ENCODE results near the gene ACIN1. TPM values are rescaled to one million over a fixed set of nuclear protein-coding genes. Genes with fewer than 3 reads are reported as not detected.
"Not testable (repeated sequence)": the region's sequence is repeated elsewhere in the genome, so short reads cannot be mapped to it uniquely, and the experiment has no call there.

The ACIN1 gene
- total RNA-seq, 1 donor from 2014 or later, result 67.8 TPM

DNA sequence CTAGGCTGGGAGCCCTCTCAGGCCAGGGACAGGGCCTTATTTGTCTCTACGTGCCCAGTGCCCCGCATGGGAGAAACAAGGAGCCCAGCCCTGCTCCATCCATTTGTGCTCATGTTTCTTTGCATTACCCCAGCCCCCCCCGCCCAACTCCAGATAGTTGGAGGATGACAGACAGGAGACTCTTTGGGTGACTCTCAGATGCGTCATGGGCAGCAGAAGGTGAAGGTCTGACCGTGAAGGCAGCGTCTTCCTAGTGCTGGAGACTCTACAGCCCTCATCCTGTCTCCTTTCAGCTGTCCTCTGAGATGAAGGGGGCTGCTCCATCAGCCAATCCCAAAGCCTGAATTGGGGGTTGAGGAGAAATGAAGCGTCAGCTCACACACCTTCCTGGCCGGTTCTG, 53.2 kb downstream of the ACIN1 start:
- no peak for DNase-seq

DNA sequence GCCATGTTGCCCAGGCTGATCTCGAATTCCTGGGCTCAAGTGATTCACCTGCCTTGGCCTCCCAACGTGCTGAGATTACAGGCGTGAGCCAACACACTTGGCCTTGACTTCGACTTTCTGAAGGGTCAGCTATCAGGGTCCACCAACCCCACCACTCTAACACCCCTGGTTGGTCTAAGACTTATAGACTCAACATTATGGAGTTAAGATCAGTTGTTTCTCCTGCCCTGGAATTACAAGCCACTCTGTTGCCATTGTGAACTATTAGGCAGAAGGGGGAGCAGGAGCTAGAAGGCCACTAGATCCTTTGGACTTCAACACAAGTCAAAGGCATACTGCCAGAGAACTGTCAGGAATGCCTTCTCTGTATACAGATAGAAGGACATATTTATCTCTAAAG, 54.8 kb downstream of the ACIN1 start:
- DNase-seq, result no peak

DNA sequence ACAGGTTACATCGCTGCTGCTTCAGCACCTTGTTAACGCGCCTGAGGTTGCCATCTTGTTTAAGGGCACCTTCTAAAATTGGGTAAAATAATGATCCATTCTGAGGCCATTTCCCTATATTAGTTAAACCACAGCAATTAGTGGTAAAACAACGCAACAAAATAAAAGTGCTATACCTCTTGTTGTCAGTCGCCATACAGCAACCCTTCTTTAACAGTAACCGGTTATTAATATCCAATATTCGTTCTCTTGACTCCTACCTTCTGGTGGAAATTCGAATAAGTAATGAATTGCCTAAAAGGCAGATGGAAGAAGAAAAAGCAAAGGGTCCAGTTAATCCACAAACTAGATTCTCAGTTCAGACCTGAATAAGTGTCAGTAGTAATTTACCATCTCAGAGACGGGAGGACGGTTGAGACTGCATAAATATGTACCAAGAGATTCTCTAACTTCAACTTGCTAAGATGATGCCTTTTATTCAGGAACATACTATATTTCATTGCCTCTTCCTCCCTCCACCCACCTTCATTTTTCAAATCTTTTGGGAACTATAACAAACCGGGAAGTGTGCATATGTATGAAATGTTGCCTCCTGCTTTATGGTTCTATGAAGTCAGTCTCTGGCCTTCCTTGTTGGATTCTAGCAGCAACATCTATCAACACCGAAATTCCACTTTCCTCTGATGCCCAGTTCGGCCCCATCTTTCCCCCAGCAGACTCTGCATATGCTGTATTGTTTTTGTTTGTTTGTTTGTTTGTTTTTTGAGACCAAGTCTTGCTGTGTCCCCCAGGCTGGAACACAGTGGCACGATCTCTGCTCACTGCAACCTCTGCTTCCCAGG, 59.4 kb downstream of the ACIN1 start:
- no peak for DNase-seq

DNA sequence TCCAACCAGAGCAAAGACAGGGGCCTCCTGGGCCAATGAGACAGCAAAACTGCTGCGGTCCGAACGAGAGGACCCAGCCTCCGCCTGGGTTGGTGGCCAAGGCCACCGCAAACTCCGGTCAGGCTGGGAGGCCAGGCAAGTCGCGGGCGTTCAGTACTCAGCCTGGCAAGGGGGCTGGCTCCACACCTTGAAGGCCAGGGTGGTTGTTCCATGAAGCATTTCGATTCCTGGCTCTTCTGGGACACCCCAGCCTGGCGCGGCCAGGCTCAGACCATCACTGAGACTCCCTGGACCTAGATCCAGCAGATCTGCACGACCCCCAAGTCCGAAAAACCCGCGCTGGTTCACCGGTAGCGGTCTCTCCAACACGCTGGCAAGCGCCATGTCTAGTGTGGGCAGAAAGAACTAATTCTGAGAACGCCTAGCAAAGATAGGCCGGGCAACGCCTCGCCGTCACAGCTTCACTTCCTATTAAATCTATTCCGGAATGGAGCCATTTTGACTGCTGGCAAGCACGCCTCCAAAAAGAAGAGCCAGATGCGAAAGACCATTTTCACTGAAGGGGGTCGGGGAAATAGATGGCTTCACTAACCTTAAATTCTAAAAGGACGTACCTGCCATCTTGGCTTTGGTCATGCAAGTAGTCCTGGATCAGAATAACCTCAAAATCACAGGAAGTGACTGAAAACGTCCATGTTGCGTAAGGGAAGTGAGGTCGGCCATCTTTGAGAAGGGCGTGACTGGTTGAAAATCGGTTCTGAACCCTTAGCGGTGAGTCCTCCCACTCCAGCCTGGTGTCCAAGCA, 60.2 kb downstream of the ACIN1 start, which contains the start of gene PSMB5:
PSMB5 (minus strand) TSS at position 403 of the 805 bp plus-strand sequence; CDS start at position 384, 19 bp downstream.
- DNase-seq, result no peak

DNA sequence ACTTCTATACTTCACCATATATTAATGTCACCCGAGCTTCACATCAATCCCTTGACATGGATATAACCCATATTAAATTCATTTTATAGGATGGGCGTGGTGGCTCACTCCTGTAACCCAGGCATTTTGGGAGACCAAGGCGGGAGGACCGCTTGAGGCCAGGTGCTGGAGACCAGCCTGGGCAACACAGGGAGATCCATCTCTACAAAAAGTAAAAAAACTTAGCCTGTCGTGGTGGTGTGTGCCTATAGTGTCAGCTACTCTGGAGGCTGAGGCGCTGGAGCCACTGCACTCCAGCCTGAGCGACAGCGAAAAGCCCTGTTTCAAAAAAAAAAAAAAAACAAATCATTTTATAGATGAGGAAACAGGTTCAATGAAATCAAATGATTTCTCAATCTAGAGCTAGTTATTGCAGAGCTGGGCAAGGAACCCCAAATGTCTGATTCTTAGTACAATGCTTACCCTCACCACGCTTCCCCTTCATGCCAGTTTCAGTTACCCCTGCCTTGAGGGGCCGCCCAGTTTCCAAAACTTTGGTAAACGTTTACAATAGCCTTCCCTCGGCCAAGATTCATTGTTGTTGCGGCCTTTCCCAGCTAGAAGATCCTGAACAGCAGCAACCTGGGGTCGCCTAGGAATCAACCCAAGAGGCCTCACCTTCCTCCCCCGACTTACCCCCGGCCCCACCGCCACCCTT, 61.0 kb downstream of the ACIN1 start:
- no peak for DNase-seq

DNA sequence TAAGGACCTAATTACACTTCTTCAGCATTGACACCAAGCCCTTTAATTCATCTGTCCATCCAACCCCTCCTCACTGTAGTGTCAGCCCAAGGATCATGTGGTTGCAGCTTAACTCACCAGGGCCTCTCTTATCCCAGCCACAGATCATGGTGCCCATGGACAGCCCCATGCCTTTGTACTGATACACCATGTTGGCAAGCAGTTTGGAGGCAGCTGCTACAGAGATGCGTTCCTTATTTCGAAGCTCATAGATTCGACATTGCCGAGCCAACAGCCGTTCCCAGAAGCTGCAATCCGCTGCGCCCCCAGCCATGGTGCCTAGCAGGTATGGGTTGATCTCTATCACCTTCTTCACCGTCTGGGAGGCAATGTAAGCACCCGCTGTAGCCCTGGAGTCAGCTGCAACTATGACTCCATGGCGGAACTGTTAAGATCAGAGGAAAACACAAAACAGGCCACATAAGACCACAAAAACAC, 61.6 kb downstream of the ACIN1 start:
- DNase-seq, result no peak

DNA sequence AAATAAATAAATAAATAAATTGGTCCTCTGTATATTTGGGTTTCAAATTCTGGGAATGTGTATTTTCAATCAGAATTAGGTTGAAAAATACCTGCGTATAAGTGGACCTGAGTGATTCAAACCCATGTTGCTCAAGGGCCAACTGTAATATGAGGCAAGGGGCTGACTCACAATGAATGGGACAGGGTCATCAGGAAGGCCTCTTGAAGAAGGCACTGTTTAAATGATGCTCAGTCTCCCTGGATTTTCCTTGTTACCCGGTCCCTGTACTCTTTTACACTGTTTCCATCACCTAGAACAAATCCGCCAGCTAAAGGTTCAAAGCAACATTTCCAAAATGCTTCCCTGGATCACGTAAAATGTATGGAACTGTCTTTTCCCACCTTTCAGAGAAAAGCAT, 64.0 kb downstream of the ACIN1 start:
- no peak for DNase-seq

DNA sequence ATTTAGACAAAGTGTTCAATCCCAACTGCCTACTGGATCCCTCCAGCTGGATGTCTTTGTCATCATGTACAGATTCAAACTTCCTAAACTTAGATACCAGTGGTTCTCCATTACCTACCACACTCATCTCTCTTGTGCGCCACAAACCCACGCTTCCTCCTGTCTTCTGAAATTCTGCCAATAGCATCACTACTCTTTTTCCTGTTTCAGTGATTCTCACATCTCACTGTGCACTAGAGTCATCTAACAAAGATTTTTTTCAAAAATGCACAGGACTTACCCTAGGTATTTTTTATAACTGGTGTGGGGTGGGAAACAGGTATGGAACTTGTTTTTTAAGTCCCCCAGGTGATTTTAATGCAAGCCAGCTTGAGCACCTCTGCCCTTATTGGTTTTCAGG, 66.1 kb downstream of the ACIN1 start:
- DNase-seq, result no peak

DNA sequence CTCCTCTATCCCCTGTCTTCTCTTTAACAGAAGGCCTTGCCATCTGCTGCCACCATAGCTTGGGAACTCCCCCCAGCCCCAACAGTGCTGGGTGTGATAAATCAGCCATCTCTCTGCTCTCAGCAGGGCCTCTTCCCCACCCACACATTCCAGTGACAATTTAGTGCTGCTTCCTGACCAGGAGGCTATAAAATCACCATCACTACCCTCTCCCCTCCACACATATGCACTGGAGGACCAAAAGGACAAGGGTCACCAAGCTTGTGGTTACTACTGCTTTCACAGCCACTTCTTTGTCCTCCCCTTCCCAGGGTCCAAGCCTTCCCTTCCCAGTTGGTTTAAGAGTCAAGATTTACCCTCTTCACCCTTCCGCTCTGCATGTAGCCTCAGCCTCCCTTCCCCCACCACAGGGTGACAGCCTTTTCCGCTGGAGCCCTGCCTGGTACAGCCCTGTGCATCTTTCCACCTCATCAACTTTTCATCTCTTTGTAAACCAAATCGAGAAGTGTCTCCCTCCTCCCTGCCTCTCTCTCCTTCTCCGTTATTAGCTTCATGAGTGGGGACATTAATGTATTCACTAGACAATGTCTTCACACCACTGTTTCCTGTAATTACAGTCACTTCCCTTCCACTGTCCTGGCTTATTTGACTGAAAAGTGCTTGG, 69.7 kb downstream of the ACIN1 start:
- no peak for DNase-seq

DNA sequence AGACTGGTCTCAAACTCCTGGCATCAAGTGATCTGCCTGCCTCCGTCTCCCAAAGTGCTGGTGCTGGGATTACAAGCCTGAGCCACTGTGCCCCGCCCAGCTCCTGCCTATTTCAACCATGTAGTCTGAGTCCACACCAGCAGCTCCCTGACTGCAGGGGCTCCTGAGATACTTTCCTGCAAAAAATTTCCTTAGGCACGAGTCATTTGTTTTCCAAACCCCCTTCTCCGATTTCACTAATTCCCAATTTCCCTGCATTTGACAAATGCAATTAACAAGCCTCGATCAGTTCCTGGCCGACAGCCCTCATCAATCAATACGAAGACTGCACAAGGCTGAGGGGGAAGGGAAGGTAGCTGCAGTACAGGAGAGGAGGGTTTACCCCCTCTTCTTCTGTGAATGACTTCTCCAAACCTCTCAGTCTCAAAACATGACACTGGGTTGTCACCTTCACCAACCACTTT, 70.3 kb downstream of the ACIN1 start:
- DNase-seq, result no peak

DNA sequence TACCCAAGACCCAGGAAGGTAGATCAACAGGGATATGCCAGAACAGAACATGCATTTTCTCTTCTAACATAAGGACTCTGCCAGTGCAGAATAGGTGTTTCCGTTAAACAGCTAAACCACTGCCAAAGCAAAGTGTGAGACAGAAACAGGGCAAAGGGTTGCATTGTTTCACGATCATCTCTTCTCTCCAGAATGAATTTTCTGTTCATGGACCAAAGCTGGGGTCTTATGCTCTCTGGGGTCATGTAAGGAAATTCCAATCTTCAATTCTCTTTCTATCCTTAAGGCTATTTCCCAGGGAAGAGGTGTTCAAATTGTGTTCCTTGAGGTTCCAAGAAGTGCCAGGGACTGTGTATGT, 71.2 kb downstream of the ACIN1 start:
- no peak for DNase-seq

DNA sequence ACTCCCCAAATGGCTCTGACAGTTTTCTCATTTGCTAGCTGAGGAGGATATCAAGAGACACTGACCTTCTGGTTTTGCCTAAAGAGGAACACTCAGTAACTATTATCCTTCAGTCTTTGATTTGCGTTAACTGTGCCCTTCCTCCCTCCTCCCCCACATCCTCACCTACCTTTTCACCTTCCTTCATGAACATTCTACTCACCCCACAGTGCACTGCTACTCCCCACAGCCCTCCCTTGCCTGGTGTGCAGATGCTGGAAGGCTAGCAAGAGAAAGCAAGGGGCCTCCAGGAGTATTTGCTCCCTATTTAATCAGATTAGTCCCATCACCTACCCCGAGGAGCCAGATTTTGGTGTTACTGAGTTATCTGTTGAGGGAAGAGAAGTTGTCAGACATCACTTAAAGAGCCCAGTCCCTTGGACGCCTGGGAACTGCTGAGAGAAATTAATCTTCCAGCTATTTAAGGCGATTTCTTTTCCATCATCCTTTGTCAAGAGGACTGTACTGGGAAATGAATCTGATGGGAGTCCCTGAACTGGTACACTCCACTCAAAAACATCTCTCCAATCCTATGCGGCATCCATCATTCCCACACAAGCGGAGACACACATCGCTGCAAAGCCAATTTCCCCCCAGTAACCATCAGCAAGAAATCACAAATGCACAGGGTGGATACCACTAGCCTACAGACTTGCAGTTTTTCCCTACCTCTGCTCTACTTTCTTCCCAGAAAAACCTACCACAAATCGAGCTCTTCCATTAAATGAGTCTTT, 71.7 kb downstream of the ACIN1 start:
- no peak for DNase-seq

DNA sequence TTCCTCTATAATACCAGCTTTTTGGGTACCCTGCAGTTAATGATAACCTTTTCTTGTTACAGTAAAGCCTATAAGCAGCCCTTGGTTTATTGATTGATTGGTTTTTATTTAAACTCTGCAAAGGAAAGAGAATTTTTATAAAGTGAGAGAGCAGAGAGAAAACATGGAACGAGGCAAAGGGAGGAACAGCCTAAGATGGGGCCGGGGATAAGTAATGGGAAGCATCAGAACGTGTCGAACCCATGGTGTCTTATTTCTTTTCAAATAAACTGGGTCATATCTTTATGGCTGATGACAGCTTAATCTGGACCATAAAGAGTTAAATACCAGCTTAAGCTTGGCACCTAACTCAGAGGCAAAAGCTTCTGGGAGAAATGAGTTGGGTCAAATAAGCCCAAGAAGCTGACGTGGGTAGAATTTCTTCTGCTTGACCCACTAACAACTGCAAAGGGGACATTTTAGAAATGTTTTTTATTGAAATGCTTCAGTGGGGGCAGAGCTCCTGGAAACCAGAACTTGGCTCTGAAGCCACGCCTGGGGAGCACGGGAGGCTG, 73.0 kb downstream of the ACIN1 start:
- DNase-seq, result no peak

DNA sequence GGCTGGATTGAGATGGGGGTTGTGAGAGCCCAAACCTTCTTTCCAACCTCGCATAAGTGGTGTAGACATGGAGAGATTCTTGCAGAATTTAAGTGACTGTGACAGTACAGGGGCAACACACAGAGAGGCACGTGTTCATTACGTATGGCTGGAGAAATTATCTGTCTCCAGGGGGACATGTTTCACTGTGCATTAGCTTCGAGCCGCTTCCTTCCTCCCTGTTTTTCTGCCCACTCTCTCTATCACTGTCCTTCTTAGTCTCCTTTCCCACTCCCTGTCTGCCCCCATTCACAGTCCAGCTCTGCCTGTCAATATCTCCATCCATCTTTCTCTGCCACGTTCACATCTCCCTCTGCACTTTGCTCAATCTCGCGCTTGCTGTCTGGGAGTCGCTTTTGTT, 73.5 kb downstream of the ACIN1 start:
- no peak for DNase-seq

DNA sequence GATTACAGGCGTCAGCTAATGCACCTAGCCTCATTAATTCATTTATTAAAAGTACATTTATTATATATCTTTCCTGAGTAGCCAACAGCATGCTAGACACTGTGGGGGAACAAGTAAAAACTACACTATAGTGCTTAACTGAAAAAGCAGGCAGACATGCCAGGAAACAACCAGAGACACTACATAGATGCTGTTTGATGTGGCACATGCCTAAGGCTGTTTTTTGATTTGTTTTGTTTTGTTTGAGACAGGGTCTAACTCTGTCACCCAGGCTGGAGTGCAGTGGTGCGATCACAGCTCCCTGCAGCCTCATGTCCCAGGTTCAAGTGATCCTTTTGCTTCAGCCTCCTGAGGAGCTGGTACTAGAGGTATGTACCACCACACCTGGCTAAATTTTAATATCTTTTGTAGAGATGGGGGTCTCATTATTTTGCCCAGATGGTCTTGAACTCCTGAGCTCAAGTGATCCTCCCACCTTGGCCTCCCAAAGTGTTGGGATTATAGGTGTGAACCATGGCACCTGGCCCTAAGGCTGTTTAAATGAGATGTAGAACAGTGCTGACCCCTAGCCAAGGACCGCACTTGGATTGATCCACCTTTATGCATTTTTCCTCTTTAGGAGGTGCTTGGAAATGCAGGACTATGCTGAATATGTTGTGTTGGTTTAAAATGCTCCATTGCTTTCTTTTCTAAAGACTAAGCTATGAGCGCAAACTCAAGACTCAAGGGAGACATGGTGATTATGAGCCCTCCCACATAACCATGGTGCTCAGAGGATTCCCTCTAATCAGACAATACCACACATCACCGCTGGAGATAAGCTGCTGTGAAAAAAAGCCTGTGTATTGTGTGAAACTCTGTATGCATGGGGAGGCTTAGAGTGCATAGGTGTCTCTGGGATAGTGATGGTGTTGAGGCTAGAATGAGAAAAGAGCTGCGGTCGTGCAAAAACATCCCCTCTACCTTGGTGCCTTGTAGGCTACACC, 74.5 kb downstream of the ACIN1 start:
- DNase-seq, result no peak

DNA sequence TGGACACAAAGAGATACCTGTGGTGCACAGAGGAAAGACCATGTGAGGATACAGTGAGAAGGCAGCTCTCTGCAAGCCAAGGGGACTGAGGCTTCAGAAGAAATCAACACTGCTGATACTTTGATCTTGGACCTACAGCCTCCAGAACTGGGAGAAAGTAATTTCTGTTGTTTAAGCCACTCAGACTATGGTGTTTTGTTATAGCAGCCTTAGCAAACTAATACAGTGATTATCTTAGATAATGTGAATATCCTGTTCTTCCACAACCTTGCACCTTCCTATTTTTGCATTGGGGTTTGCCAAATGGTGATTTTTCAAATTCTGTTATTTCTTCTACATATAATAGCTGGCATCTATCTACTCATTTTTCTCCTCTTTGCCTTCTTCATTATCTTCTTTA, 76.8 kb downstream of the ACIN1 start:
- DNase-seq, result no peak

DNA sequence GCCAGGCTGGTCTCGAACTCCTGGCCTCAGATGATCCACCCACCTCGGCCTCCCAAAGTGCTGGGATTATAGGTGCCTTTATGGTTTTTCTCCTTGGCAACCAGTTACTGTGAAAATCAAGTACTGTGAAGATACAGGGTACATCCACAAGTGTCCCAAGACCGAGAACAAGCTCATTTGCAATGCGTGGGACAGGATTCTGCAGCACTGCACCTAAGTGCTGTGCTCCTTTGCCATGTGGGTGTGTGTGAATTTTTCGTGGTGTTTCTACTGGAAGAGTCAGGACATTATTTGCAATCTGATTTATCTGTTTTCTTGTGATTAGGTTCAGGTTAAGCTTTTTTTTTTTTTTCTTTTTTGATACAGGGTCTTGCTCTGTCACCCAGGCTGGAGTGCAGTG, 77.8 kb downstream of the ACIN1 start:
- DNase-seq, result no peak

DNA sequence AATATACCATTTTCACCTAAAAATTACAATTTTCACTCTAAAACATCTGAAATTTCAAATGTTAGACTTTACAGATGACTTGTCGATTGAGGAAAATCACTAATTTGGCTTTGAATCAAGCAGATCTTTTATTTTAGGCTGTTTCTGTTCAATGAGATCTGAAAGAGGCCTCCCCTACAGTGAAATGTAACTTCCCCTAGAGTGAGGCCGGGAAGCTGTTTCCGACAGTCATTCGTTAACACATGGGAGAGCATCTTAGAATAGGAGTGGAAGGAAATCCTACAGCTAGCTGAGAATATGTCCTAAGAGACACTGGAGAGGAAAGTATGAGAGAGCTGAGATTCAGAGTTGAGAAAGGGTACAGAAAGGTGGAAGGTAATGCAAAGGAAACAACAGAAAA, 79.3 kb downstream of the ACIN1 start:
- no peak for DNase-seq

DNA sequence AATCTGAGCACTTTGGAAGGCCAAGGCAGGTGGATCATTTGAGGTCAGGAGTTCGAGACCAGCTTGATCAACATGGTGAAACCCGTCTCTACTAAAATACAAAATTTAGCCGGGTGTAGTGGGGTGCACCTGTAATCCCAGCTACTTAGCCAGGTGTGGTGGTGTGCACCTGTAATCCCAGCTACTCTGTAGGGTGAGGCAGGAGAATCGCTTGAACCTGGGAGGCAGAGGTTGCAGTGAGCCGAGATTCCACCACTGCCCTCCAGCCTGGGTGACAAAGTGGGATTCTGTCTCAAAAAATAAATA, 81.2 kb downstream of the ACIN1 start:
- DNase-seq, result not testable (repeated sequence)

All from occipital lobe (tissue), 2 donors.